ENCODE results near the gene THSD4. TPM values are rescaled to one million over a fixed set of nuclear protein-coding genes. Genes with fewer than 3 reads are reported as not detected.
"Not testable (repeated sequence)": the region's sequence is repeated elsewhere in the genome, so short reads cannot be mapped to it uniquely, and the experiment has no call there.

The THSD4 gene
- total RNA-seq, 1 donor from 2014 or later: 1.4 TPM

DNA sequence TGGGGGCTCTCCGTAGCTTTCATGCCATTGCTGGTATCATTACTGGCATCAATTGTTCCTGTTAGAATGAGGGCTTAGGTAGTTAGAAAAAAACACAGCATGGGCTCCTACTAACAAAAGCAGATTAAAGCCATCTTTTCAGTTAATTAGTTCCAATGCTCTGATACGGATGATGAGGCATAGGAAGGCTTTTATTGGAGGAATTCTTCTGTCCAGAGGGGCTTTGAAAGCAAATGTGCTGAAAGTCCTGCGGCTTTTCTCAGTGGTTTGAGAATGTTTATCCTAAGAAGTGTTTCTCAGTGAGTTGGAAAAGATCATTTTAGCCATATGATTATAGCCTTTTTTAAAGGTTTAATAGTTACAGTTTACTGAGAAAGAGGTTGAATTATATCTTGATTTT, 198.5 kb downstream of the THSD4 start:
- H3K36me3 Mint-ChIP-seq (ENCODE audit: low read depth): no peaks in the 10 kb centered on the region
- no peak overlapping the region for H3K4me3 Mint-ChIP-seq
- H3K9me3 Mint-ChIP-seq: peaks cover 3% of the 10 kb centered on the region
- no peaks in the 10 kb centered on the region for H3K27me3 Mint-ChIP-seq (ENCODE audit: low read depth)
- H3K4me1 Mint-ChIP-seq: no peaks in the 10 kb centered on the region
- DNase-seq (ENCODE audit: low read depth, low spot score): no peak
- TF ChIP-seq, protein P1, sequence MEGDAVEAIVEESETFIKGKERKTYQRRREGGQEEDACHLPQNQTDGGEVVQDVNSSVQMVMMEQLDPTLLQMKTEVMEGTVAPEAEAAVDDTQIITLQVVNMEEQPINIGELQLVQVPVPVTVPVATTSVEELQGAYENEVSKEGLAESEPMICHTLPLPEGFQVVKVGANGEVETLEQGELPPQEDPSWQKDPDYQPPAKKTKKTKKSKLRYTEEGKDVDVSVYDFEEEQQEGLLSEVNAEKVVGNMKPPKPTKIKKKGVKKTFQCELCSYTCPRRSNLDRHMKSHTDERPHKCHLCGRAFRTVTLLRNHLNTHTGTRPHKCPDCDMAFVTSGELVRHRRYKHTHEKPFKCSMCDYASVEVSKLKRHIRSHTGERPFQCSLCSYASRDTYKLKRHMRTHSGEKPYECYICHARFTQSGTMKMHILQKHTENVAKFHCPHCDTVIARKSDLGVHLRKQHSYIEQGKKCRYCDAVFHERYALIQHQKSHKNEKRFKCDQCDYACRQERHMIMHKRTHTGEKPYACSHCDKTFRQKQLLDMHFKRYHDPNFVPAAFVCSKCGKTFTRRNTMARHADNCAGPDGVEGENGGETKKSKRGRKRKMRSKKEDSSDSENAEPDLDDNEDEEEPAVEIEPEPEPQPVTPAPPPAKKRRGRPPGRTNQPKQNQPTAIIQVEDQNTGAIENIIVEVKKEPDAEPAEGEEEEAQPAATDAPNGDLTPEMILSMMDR (conservative IDR thresholded peaks at IDR 0.05): no peak
- H3K27ac Mint-ChIP-seq (ENCODE audit: unreplicated experiment): no peak overlapping the region

DNA sequence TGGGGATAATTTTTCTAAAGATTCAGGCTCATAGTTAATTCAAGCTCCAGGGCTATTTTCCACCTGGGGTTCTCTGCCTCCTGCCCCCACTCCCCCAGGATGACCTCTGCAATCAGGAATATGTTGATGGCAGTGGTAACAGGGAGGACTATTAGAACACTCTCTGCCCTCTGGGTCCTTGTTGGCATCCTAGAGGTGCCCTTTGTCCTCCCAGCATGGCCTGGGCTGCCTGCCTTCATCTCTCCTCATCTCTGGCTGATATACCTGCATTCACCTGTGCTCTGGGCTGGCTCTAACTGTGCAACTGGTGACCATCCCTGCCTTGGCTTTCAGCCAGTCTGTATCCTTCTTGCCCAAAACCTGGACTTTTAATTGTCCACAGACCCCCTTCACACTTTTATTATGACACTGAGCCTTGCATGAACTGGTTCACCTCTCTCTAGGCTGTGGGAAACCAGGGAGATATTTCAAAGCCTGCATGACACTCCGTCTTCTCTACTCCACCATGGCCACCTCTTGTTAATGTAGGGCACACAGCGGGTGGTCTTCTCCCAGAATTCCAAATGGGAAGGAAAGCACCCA, 199.8 kb downstream of the THSD4 start:
- Mint-ChIP-seq H3K4me3 (no peak overlapping the region), H3K36me3 (ENCODE audit: low read depth) (no peaks in the 10 kb centered on the region), H3K27ac (ENCODE audit: unreplicated experiment) (no peak overlapping the region), H3K9me3 (peaks cover 3% of the 10 kb centered on the region), H3K4me1 (no peaks in the 10 kb centered on the region), H3K27me3 (ENCODE audit: low read depth) (no peaks in the 10 kb centered on the region)
- DNase-seq (ENCODE audit: low read depth, low spot score): no peak
- TF ChIP-seq, protein P1 (conservative IDR thresholded peaks at IDR 0.05): no peak

DNA sequence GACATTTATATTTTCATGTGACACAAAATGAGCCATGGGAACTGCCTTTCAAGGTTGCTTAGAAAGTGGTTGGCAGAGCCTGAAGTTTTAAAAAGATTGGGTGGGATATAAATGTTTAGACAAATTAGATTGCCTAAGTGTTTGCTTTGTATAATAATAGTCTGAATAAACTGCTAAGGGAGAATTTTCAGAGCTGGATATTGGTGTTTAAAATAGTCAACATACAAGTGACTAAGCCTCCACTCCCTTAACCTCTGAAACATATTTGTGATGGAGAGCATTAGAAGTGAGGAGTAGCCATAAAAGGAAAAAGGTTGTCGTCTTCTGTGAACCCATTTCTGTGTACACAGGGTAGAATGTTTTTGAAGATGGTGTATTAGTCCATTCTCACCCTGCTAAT, 201.6 kb downstream of the THSD4 start:
- Mint-ChIP-seq H3K27ac (ENCODE audit: unreplicated experiment) (no peak overlapping the region), H3K9me3 (peaks cover 3% of the 10 kb centered on the region), H3K4me1 (no peaks in the 10 kb centered on the region), H3K4me3 (no peak overlapping the region), H3K36me3 (ENCODE audit: low read depth) (no peaks in the 10 kb centered on the region), H3K27me3 (ENCODE audit: low read depth) (no peaks in the 10 kb centered on the region)
- no peak for DNase-seq (ENCODE audit: low read depth, low spot score)
- TF ChIP-seq, protein P1 (conservative IDR thresholded peaks at IDR 0.05): no peak

DNA sequence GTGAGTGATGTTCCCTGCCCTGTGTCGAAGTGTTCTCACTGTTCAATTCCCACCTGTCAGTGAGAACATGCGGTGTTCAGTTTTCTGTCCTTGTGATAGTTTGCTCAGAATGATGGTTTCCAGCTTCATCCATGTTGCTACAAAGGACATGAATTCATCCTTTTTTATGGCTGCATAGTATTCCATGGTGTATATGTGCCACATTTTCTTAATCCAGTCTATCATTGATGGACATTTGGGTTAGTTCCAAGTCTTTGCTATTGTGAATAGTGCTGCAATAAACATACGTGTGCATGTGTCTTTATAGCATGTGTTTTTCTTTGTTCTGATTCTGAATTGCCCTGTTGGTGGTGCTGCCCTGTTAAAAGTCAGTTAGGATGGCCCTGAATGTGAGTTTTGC, 204.2 kb downstream of the THSD4 start:
- not testable (repeated sequence) for DNase-seq (ENCODE audit: low read depth, low spot score); H3K4me1 Mint-ChIP-seq; H3K36me3 Mint-ChIP-seq (ENCODE audit: low read depth); H3K27ac Mint-ChIP-seq (ENCODE audit: unreplicated experiment); H3K9me3 Mint-ChIP-seq; H3K4me3 Mint-ChIP-seq; H3K27me3 Mint-ChIP-seq (ENCODE audit: low read depth)

DNA sequence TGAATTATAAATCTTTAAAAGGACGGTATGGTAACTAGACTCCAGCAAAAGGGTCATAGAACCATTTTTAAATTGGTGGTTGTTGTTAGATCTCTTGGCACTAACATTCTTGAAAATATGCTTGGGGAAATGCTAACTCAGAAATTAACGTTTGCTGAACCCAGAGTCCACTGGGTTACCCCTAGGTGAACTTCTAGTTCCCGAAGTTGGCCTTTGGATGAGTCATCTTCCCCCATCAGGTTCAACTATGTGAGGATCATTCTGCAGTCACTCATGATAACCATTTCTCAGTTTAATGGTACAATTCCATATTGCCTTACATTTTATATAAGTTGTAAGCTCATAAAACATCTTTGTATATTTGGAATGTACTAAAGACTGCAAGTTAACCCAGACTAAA, 204.7 kb downstream of the THSD4 start:
- no peaks in the 10 kb centered on the region for H3K4me1 Mint-ChIP-seq
- no peak overlapping the region for H3K4me3 Mint-ChIP-seq

DNA sequence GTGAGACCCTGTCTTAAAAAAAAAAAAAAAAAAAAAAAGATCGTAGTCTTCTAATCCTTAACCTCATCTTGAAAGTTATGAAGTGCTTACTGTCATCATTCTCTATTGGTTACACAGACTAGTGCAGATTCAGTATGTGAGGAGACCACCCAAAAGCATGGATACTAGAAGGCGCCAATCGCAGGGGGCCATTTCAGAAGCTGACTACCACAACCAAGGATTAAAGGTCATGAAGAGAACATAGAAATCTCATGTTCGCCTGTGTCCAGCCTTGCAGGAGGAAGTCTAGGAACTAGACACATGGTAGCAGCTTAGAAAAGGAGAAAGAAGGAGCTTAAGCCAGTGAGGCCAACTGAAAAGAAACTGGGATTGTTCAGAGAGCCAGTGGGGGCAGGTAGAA, 207.8 kb downstream of the THSD4 start:
- H3K36me3 Mint-ChIP-seq (ENCODE audit: low read depth): no peaks in the 10 kb centered on the region
- no peak overlapping the region for H3K4me3 Mint-ChIP-seq
- no peaks in the 10 kb centered on the region for H3K9me3 Mint-ChIP-seq
- H3K27me3 Mint-ChIP-seq (ENCODE audit: low read depth): no peaks in the 10 kb centered on the region
- no peak overlapping the region for H3K27ac Mint-ChIP-seq (ENCODE audit: unreplicated experiment)
- TF ChIP-seq, protein P1 (conservative IDR thresholded peaks at IDR 0.05): no peak
- no peak for DNase-seq (ENCODE audit: low read depth, low spot score)
- H3K4me1 Mint-ChIP-seq: no peaks in the 10 kb centered on the region

More for the DNA sequence above, 204.7 kb downstream of the THSD4 start:
- no peak overlapping the region for H3K27ac Mint-ChIP-seq (ENCODE audit: unreplicated experiment)
- TF ChIP-seq, protein P1 (conservative IDR thresholded peaks at IDR 0.05): no peak
- H3K27me3 Mint-ChIP-seq (ENCODE audit: low read depth): no peaks in the 10 kb centered on the region
- no peak for DNase-seq (ENCODE audit: low read depth, low spot score)
- H3K36me3 Mint-ChIP-seq (ENCODE audit: low read depth): no peaks in the 10 kb centered on the region
- H3K9me3 Mint-ChIP-seq: no peaks in the 10 kb centered on the region
